ENCODE data around the gene CD320. TPM values are rescaled to one million over a fixed set of nuclear protein-coding genes. Genes with fewer than 3 reads are reported as not detected.
"Not testable (repeated sequence)": the region's sequence is repeated elsewhere in the genome, so short reads cannot be mapped to it uniquely, and the experiment has no call there.

CD320 gene
- total RNA-seq, 1 donor from 2014 or later = 8.4 TPM

DNA sequence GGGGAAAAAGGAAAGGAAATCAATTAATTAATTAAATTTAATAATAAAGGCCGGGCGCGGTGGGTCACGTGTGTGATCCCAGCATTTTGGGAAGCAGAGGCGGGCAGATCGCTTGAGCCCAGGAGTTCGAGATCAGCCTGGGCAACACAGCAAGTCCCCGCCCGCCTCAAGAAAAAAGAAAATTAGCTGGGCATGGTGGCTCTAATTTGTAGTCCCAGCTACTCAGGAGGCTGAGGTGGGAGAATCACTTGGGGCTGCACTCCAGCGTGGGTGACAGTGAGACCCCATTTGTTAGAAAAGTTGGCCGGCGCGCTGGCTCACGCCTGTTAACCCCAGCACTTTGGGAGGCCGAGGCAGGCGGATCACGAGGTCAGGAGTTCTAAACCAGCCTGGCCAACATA, 733 bp upstream of the CD320 start:
- DNase-seq = no peak

DNA sequence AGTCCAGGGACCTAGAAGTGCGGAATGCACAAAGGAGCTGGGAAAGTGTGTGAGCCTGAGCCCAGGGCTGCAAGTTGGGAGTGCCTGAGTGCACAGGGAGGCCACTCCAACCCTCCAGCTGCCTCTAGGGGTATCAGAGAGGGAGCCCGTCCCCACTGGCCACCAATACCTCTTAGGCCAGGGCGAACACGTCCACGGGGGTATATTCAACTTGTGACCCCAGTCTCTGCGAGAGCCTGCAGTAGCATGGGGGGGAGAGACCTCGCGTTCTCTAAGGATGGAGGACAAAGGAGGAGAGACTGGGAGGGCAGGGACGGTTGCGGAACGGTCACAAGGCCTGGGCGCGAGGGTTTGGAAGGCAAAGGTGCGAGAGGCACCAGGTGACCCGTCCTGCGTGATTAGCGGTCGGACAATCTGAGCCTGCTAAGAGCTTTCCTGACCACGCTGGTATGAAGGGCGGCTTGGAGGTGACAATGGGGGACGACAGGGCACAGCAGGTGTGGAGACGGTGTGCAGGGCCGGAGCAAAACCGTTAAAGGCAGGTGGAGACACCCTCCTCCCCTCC, 676 bp downstream of the CD320 start:
- DNase-seq = no peak

DNA sequence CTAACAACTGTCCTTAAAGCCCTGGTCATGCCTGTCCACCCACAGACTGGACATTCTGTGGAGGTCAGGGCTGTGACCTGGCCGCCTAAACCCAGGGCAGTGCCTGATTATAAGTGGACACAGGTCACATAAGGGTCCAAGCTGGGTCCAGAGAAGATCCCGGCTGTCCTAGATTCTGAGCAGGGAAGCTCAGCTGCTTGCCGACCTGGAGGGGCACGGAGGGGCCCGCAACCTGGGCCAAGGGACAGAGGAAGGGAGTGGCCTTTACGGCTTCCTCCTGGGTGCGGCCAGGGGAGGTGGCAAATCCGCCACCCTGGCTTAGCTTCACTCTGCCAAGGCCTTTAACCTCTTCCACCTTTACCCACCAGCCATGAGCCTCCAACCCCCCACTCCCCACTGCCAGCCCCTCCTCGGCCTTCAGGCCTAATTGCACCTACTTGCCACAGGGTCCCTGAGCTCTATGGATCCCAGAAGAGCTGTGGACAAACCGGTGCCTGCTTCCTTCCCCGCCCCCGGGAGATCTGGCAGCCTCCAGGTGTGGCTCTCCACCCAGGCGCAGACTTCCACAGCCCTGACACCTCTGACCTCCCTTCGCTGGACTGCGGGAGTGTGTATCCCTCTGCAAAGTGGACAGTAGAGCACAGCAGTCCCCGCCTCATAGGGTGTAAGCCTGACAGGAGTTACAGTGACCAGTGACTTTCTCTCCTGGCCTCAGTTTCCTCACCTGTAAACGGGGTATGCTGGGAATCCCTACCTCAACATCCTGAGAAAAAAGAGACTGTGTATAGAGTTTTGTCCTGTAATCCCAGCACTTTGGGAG, 1.7 kb downstream of the CD320 start:
- DNase-seq = no peak

DNA sequence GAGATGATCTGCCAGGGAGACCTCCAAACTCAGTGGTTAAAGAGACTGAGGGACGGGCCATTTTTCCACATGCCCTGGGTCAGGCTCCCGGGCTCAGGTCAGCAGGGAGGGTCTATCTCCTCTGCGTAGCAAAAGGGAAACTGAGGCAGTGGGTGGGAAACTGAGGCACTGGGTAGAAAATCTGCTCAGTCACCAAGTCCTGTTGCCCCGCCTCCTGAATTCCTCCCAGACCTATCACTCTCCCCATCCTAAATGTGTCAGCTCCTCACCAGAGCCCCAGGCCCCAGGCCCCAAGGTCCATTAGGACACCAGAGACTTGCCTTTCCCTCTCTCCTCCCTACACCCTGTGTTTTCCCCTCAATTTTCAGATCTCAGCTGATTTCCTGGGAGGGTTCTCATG, 2.4 kb downstream of the CD320 start:
- DNase-seq = no peak

DNA sequence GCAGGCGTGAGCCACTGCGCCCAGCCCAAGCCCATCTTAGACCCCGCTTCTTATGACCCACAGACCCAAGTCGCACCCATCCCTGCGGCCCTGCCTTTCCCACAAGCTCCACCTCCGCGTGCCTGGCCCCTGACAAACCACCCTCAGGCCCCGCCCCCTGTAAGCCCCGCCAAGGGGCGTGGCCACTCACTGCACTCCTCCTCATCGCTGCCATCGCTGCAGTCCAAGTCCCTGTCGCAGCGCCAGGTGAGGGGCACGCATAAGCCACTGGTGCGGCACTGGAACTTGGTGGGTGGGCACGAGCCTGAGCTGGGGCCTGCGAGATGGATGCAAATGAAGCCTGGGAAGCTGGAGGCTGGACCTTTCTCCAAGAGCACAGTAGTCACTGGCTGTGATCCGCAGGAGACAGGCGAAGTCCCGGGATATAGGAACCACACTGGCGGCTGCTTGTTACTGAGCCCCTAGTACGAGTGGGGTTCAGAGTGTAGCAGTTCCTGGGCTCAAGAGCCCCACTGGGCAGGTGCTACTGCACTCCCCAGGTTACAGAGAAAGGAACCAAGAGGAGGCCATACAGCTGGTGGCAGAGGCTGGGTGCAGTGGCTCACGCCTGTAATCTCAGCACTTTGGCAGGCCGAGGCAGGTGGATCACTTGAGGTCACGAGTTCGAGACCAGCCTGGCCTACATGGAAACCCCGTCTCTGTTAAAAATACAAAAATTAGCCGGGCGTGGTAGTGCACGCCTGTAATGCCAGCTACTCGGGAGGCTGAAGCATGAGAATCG, 3.1 kb downstream of the CD320 start:
- no peak for DNase-seq

DNA sequence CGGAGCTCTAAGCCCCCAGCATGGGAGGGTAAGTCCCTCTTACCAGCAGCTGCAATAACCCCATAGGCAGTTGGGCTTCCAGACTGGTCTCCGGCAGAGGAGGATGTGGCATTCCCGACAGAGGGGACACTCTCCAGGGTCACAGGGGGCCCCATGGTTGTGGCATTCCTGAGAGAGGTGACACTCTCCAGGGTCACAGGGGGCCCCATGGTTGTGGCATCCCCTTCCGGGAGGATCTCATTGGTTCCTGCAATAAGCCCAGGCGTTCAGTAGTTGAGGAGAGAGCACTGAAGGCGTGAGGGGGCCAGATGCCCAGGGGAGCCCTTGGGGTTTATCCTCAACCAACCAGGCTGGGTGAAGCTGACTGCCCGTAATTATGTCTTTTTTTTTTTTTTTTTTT, 5.4 kb downstream of the CD320 start:
- DNase-seq = no peak

DNA sequence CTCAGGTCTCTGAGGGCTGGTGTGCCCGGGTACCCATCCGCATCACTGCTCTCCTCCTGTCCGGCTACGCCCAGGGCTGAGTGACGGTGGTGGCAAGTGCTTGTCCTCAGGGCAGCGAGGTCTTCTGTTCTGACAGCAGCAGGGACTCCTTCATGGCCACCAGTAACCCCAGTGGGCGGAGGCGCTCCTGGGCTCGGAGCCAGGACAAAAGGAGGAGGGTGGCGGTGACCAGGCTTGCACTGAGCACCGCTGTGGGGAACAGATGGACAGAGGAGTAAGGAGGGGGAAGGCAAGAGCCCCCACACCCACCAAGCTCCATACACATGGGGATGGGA, 5.8 kb downstream of the CD320 start:
- DNase-seq = no peak

DNA sequence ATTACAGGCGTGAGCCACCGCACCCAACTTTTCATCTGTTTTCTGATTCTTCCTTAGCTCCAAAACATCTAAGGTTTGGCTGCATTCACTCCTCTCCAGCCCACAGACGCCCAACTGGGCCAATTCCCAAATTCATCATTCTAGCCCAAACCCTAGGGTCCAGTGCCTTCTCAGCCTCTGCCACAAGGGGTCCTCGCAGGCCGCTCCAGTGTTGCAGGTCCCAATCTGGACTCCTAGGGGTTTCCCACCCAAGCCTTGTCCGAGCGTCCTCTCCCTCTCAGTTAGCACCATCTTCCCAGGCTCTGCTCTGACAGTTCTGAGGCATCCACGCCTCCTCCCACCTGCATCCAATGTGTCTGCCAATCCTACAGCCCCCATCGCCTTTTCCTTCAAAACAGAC, 16.8 kb downstream of the CD320 start:
- DNase-seq = not testable (repeated sequence)

DNA sequence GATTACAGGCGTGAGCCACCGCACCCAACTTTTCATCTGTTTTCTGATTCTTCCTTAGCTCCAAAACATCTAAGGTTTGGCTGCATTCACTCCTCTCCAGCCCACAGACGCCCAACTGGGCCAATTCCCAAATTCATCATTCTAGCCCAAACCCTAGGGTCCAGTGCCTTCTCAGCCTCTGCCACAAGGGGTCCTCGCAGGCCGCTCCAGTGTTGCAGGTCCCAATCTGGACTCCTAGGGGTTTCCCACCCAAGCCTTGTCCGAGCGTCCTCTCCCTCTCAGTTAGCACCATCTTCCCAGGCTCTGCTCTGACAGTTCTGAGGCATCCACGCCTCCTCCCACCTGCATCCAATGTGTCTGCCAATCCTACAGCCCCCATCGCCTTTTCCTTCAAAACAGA, 31.6 kb downstream of the CD320 start:
- not testable (repeated sequence) for DNase-seq

DNA sequence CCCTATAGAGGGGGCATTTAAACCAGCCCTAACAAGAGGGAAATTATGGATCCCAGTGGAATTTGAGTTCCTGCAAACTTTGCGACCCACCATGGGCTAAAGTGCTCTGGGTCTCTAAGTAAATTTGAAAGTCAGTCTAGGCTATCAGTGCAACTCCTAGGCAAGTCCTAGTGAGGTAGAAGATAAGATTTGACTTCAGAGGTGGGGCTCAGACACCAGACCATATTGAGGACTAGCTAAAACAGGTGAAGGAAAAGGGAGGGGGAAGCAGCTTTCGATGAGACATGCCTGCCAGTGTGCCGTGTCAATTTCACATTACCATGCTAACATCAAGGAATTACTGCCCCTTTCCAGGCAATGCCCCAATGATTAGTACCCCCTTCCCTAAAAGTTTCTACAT, 38.4 kb downstream of the CD320 start:
- no peak for DNase-seq

DNA sequence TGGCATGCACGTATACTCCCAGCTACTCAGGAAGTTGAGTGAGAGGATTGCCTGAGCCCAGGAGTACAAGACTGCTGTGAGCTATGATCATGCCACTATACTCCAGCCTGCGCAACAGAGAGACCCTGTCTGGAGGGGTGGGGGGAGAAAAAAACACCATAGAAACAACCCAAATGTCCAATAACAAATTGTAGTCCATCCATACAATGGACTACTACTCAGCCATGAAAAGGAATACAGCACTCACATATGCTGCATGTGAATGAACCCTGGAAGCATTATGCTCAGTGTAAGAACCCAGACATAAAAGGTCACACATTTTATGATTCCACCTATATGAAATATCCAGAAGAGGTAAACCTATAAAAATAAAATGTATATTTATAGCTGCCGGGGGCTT, 42.3 kb downstream of the CD320 start:
- DNase-seq = no peak

DNA sequence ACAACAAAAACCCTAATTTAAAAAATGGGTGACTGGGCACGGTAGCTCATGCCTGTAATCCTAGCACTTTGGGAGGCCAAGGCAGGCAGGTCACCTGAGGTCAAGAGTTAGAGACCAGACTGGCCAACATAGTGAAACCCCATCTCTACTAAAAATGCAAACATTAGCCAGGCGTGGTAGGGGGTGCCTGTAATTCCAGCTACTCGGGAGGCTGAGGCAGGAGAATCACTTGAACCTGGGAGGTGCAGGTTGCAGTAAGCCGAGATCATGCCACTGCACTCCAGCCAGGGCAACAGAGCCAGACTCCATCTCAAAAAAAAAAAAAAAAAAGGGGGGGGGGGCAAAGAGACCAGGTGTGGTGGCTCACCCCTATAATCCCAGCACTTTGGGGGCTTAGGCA, 43.9 kb downstream of the CD320 start:
- DNase-seq = not testable (repeated sequence)

DNA sequence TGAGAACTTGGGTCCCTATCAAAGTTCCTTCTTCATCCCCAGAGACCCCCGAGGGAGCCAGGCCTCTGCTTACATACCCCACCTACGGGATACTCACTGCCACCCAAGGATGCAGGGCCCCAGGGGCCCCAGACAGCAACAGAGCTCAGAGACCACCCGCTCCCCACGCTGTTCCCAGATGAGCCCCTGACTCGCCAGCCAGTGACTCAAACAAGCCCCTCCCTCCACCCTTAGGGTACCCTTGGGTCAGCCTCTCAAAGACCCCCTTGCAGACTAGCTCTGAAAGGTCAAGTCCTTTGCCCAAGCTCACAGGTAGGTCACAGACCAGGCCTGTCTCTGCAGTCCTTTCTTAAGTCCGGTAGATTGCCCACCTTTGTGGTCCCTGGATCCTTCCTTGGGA, 45.7 kb downstream of the CD320 start:
- DNase-seq = no peak

DNA sequence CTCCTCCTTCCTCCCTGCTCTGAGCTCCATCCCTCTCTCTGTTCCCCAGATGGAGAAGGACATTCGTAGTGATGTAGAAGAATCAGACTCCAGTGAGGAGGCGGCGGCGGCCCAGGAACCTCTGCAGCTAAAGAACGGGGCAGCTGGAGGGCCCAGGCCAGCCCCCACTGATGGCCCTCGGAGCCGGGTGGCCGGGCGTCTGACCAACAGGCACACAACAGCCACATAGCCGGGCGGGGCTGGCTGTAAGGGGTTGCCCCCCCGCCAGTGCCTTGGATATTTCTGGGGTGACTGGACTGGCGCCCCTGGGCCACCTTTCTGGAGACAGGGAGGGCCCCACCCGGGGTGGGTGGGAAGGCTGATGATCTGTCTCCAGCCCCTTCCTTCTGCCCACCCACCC, 46.3 kb downstream of the CD320 start:
- DNase-seq = no peak

DNA sequence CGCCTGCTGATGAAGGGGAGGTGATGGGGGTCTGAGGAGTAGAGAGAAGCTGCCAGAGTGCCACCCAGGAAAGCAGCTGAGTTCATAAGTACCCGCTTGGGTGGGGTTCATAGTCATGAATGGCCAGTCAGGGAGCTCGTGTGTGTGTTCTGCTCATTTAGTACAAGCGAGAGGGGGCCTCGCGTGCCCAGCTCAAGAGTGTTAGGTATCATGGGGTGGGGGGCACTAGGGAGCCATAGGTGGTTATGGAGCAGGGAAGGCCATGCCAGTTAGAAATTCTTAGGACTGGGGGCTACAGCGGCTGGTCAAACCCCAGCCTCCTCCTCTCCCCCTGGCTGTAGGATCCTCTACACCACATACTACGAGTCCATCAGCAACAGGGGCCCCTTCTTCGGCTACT, 46.8 kb downstream of the CD320 start:
- no peak for DNase-seq

DNA sequence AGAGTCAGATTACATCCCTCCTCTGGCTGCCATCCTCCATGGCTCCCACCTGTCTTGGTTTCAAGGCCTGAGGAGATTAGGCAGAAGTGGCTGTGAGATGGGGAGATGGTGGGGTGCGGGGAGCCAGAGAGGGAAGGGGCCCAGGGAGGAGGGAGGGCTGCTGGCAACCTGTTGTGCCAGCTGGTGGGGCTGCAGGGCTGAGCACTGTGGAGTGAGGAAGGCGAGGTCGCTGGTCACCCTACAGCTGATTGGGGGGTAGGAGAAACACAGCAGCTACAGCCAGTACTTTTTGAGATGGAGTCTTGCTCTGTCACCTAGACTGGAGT, 48.3 kb downstream of the CD320 start:
- DNase-seq = no peak

DNA sequence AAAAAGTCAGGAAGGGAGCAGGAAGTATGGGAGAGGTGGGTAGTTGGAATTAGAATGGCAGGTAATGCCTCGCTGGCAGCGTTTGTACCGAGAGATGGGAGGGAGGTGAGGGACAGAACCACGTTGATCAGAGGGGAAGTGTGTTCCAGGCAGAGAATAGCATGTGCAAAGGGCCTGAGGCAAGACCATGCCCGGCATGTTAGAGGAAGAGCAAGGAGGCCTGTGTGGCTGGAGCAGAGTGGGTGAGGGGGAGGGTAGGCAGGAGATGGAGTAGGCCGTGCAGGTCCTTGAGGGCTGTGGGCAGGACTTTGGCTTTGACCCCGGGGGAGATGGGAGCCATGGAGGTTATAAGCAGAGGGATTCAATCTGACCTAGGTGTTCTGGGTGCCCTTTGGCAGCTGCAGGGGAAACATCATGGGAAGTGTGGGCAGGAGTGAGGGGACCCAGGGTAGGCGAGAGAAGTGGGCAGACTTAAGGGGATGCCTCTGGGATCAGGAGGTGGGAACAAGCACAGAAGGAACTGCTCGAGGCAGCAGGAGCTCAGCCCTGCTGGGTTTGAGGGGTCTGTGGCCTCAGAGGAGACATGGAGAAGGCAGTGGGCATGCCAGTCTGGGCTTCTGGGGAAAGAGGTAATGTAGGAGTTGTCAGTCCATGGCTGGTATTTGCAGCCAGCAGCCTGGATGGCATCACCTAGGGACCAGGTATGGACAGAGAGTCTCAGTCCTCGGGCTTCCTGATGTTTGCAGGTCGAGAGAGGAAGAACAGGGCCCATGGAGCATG, 48.8 kb downstream of the CD320 start:
- no peak for DNase-seq

DNA sequence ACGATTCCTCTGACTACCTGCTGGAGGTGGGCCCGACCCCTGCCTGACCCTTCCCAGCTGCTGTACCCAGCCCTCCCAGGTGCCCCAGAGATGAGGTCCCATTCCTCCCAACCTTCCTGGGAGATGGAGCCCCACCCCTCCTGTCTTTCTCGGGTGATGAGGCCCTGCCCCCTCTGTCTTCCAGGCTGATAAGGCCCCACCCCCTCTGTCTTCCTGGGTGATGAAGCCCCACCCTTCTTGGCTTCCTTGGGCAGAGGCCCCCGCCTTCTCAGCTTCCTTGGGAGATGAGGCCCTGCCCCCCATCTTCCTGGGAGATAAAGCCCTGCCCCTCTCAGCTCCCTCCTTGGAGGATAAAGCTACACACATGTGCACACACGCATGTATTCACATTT, 51.1 kb downstream of the CD320 start:
- DNase-seq = no peak

DNA sequence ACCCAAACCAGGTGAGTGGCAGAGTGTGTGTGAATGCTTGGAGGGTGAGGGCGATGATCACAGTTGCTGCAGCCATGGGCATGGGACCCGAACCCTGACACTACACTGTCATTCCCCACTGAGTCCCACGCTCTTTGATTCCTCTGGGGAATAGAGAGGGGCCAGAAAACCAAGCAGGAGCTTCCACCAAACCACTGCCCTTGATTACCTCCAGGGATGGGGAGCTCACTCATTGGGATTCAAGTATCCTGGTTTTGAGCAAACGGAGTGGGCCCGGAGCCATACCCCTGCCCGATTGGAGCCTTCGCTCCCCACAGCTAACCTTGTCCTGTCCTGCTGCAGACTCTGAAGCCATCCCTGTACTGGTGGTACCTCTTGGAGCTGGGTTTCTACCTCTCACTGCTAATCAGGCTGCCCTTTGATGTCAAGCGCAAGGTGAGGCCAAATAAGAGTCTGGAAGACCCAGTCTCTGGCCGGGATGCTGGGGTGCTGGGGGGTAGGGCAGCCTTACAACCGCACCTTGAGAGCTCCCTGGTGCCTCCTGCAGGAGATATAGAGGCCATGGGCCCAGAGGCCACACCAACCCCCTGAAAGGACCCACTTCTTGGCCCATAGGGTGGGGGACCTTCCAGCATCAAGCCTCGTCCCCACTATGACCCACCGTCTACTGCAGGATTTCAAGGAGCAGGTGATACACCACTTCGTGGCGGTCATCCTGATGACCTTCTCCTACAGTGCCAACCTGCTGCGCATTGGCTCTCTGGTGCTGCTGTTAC, 51.7 kb downstream of the CD320 start:
- DNase-seq = no peak

DNA sequence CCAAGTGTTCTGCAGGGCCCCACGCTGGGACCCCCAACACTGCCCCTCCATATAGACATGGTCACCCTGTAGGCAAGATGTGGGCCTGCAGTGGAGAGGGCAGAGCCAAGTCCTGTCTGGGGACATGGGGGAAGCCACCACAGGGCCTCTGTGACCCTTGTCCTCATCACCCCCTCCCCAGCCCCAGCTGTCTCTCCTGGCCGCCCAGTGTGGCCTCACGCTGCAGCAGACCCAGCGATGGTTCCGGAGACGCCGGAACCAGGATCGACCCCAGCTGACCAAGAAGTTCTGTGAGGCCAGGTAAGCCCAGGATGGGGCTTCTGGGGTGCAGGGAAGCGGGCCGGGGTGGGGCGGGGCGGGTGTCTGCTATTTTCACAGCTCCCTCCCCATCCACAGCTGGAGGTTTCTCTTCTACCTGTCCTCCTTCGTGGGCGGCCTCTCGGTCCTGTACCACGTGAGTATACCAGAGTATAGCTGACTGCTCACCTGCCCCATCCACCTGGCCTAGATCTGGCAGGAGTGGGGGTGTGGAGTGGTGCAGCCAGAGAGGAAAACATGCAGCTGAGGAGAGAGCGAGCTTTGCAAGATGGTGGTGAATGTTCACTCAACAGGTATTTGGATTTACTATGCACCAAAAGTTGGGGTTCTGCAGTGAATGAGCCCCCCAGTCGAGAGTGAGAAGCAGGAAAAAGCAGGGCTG, 52.6 kb downstream of the CD320 start:
- no peak for DNase-seq

DNA sequence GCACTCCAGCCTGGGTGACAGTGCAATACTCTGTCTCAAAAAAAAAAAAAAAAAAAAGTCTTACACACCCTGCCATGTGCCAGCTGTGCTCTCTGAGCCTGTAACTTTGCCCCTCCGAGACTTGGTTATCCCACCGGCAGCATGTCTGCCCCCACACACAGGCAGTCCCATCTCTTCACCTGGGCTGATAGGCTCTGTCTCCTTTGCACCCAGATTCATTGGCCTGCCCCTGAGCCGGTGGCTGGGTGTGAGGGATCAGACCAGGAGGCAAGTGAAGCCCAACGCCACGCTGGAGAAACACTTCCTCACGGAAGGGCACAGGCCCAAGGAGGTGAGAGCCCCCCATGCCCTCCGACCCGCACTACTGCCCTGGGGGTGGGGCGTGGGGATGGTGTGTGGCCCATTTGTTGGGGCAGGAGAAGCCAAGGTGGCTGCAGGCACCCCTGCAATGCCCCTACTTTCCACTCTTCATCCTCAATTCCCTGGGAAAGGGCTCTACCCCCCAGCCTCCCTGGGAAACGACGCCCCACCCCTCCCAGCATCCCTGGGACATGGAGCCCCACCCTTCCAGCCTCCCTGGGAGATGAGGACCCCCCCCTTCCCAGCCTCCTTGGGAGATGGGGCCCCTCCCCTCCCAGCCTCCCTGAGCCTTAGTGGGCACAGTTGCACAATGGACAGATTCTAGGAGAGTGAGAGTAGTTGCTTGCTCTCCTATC, 53.7 kb downstream of the CD320 start:
- DNase-seq = no peak
